Measurements from ENCODE around the gene TLR6.
A peak's percentile ranks its signal among the peaks of the same experiment; 100 is the strongest.

The TLR6 gene

GRCh38 chr4:38898245-38898644 lies 41.6 kb upstream of the TLR6 start:
- no peak for DNase-seq (ENCODE audit: low read depth)
- TF ChIP-seq CTCF (IDR thresholded peaks at IDR 0.05; ENCODE audit: low read length, missing control alignments), result no peak
- no peak overlapping the region for H3K4me3 ChIP-seq (replicated peaks; ENCODE audit: low read depth, low read length)

GRCh38 chr4:38896940-38897339 lies 40.3 kb upstream of the TLR6 start:
- H3K4me3 ChIP-seq (replicated peaks; ENCODE audit: low read depth, low read length), result no peak overlapping the region
- DNase-seq (ENCODE audit: low read depth), result peak; percentile 29
- no peak for TF ChIP-seq CTCF (IDR thresholded peaks at IDR 0.05; ENCODE audit: low read length, missing control alignments)

GRCh38 chr4:38894322-38894982 lies 37.8 kb upstream of the TLR6 start:
- TF ChIP-seq CTCF (IDR thresholded peaks at IDR 0.05; ENCODE audit: low read length, missing control alignments), result no peak
- H3K4me3 ChIP-seq (replicated peaks; ENCODE audit: low read depth, low read length), result no peak overlapping the region
- DNase-seq (ENCODE audit: low read depth), result no peak

- DNase-seq (ENCODE audit: low read depth), result no peak
- H3K4me3 ChIP-seq (replicated peaks; ENCODE audit: low read depth, low read length), result no peak overlapping the region
- TF ChIP-seq CTCF (IDR thresholded peaks at IDR 0.05; ENCODE audit: low read length, missing control alignments), result no peak
These were observed 34.7 kb upstream of the TLR6 start for GRCh38 chr4:38891051-38891983.

- TF ChIP-seq CTCF (IDR thresholded peaks at IDR 0.05; ENCODE audit: low read length, missing control alignments), result no peak
- no peak overlapping the region for H3K4me3 ChIP-seq (replicated peaks; ENCODE audit: low read depth, low read length)
- peak; percentile 87 for DNase-seq (ENCODE audit: low read depth)
These were observed 32.5 kb upstream of the TLR6 start for GRCh38 chr4:38889143-38889542.

- no peak for TF ChIP-seq CTCF (IDR thresholded peaks at IDR 0.05; ENCODE audit: low read length, missing control alignments)
- no peak overlapping the region for H3K4me3 ChIP-seq (replicated peaks; ENCODE audit: low read depth, low read length)
- DNase-seq (ENCODE audit: low read depth), result no peak
These were observed 27.6 kb upstream of the TLR6 start for GRCh38 chr4:38884254-38884653.

All from fibroblast of pulmonary artery (primary cell).